GM10248 (cell line): ENCODE measurements around the gene SPATA2.
A peak's percentile ranks its signal among the peaks of the same experiment; 100 is the strongest.

Experiments used
- CTCF ChIA-PET: fragments of 300-600 bp; sonication (Branson Sonifier 250); formaldehyde crosslinking; extraction: SDS; loops from one replicate; lab custom pipeline; 2021; ENCODE audit warnings: antibody characterized with exemption; lab: Yijun Ruan, JAX
- POLR2A ChIA-PET: fragments of 350-650 bp; sonication (Branson Sonifier 250); formaldehyde crosslinking; extraction: SDS; loops from one replicate; lab custom pipeline; 2020; ENCODE audit warnings: antibody characterized with exemption; lab: Yijun Ruan, JAX
- DNase-seq: peaks from one replicate; pipeline ENCODE4 v3.0.0; 2012; ENCODE audit errors: extremely low spot score
- CTCF ChIP-seq: IDR thresholded peaks from 2 replicates; pipeline ENCODE4 v1.5.1; 2012; ENCODE audit warnings: mild to moderate bottlenecking, low read depth; ENCODE audit errors: extremely low read depth, missing control alignments, control extremely low read depth

The SPATA2 gene

GRCh38 chr20:49890471-49891361, 24.6 kb downstream of the SPATA2 start:
- ChIA-PET POLR2A (no interaction called here), CTCF (interaction anchor here (1.9 to 8.4 kb wide), 2 partner anchors 181 to 280 kb away, joined by 6 to 75 read pairs; no protein-coding TSS in a partner anchor)
- TF ChIP-seq CTCF: no peak
- DNase-seq: no peak

DNA sequence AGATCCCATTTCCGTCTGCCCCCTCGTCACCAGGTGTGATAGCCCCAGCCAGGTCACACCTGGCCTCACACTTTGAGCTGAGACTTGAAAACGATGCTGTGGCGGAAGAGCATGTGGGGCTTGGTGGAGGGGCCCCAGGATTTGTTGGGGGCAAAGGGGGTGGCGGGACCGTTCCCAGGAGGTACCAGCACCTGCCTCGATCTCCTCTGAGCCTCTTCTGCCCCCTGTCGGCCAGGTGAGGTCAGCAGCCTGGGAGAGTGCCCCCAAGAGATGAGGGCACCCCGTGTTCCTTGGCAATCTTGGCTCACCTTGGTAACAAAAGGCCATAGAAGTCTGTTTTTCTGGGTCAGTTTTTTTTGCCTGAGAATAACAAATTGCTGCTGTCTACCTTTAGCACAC, 25.4 kb downstream of the SPATA2 start:
- CTCF ChIA-PET: interaction anchor here (1.6 to 8.4 kb wide), 6 partner anchors 10 to 280 kb away, joined by 4 to 75 read pairs (median 9); no protein-coding TSS in a partner anchor
- POLR2A ChIA-PET: no interaction called here
- no peak for DNase-seq
- TF ChIP-seq CTCF: no peak

DNA sequence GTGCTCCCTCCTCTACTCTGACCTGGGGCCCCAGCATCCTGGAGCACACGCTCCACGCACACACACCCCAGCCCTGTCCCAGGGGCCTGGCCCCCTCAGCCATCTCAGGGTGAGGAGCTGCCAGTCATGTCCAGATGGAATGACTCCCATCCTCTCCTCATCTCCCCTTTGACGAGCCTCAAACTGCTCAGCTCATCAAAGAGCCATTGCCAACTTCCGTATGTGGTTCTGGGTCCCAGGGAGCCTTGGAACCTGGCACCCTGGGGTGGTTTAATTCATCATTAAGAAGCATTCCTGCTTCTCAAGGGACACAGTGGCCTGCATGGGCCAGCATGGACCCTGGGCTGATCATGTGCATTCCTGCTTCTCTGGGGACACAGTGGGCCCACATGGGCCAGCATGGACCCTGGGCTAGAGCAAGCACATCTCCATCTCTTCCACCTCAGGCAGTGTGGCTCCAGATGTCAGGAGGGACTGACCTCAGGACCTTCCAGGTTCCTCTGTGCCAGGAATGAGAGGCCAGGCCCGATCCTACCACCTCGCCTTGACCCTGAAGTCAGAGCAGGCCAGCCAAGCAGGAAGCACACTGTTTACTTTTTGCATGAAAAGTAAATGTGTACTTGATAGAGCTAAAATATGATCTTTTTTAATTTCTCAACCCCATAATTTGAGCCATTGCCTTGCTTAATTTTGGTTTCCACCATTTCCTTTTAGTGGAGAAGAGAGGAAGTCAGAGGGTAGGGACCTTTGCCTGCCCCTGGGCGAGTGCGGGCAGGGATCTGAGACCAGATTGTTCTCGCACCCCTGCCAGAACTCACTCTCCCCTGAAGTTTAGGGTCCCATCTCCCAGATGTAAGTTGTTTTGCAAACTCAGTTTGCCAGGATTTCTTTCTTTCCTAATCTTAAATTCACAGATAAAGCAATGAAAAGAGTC, 26.1 kb downstream of the SPATA2 start:
- no peak for DNase-seq
- ChIA-PET CTCF (interaction anchor here (0.6 to 8.4 kb wide), 18 partner anchors 7 to 347 kb away, joined by 3 to 75 read pairs (median 6); no protein-coding TSS in a partner anchor), POLR2A (no interaction called here)
- no peak for TF ChIP-seq CTCF

DNA sequence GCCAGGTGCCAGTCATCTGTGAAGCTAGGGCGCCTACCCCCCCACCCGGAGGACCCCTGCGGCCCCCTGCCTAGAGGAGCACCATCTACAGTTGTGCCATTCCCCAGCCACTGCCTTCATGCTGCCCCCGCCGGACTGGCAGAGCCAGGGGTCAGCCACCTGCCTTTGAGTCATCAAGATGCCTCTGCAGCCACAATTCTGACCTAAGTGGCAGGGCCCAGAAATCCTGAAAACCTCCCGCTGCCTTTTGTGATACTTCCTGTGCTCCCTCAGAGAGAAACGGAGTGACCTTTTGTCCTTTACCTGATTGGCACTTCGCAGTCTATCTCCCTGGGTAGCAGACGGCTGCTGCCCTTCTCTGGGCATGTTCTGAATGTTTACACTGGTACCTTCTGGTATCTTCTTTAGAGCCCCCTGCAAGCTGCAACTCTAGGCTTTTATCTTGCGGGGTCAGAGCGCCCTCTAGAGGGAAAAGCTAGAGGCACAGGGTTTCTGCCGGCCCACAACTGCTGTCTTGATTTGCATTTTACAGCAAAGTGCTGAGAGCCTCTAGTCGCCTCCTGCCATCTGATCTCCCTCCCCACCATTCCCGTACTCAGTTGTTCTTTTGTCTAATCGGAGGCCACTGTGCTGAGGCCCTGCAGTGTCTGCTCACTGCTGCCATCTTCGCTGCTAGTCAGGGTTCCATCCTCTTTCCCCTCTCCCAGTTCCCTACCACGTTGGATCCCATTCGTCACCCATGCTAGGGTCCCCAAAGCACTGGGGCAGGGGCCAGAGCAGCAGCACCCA, 26.9 kb downstream of the SPATA2 start:
- peak; percentile 84 for DNase-seq
- peak; percentile 80 for TF ChIP-seq CTCF
- ChIA-PET POLR2A (no interaction called here), CTCF (interaction anchor here (0.7 to 8.4 kb wide), 18 partner anchors 8 to 346 kb away, joined by 3 to 75 read pairs (median 6); no protein-coding TSS in a partner anchor)

DNA sequence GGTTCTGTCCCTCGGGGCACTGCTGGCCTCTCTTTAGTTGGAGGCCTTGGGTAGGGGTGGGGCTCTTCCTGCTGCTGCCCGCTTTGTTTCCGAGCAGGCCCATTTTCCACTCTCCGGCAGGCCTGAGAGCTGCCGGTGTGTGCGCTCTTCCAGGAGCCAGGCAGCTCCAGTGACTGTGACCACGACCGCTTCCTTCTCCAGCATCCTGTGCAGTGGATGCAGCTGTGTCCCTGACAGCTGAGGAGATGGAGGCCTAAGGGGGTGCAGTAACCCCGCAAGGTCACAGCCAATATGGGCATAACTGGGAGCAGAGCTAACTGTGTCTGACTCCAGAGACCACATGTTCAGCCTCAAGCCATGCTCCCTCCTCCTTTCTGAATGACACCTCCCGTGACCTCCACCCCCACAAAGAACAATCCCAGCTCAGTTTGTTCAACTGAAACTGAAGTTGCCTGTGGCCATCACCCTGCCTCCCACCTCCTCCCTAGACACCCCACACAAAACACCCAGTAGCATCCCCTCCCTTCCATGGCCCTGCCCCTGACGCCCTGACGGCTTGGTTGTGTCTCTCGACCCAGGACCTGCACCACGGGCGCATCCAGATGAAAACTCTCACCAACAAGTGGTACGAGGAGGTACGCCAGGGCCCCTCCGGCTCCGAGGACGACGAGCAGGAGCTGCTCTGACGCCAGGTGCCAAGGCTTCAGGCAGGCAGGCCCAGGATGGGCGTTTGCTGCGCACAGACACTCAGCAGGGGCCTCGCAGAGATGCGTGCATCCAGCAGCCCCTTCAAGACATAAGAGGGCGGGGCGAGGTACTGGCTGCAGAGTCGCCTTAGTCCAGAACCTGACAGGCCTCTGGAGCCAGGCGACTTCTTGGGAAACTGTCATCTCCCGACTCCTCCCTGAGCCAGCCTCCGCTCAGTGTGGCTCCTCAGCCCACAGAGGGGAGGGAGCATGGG, 27.8 kb downstream of the SPATA2 start:
- no peak for DNase-seq
- no peak for TF ChIP-seq CTCF
- ChIA-PET CTCF (interaction anchor here (0.7 to 8.4 kb wide), 17 partner anchors 7 to 553 kb away, joined by 3 to 75 read pairs (median 5); no protein-coding TSS in a partner anchor), POLR2A (interaction anchor here (1.0 kb wide), 1 partner anchor 219 kb away, joined by 3 read pairs; no protein-coding TSS in a partner anchor)
